K562 (cell line): ENCODE measurements around the gene PAN3.

Source experiments
- CTCF ChIP-seq, 3 experiments: IDR thresholded peaks in 2 of 3; conservative IDR thresholded peaks in 1 of 3; 2 replicates each; pipeline ENCODE4 v1.5.1; 2011 to 2012; ENCODE audit warnings: low read length in 3 of 3, mild to moderate bottlenecking in 3 of 3, control low read depth in 2 of 3, improper control_type of control experiment in 1 of 3, inconsistent platforms in 1 of 3, low read depth in 1 of 3, mixed read lengths in 1 of 3, moderate library complexity in 1 of 3; ENCODE audit not compliant: insufficient read depth in 2 of 3
- E2F5 ChIP-seq: sonication (generic); formaldehyde crosslinking; IDR thresholded peaks from 2 replicates; pipeline ENCODE4 v1.8.0; 2022; ENCODE audit warnings: mild to moderate bottlenecking, missing genetic modification reagents
- NR1H2 ChIP-seq: sonication (generic); formaldehyde crosslinking; IDR thresholded peaks from 2 replicates; pipeline ENCODE4 v1.4.0; 2020; ENCODE audit warnings: mild to moderate bottlenecking, missing genetic modification reagents
- NR2C1 ChIP-seq, 2 experiments: fragments of 450-650 bp; IDR thresholded peaks; 2 replicates each; pipeline ENCODE4 v1.6.1; 2017; ENCODE audit warnings: mild to moderate bottlenecking in 2 of 2, antibody characterized with exemption in 1 of 2, inconsistent platforms in 1 of 2, missing compliant biosample characterization in 1 of 2, missing genetic modification characterization in 1 of 2
- PRDM10 ChIP-seq: fragments of 450-650 bp; IDR thresholded peaks from 2 replicates; pipeline ENCODE4 v1.6.1; 2018; ENCODE audit not compliant: partially characterized antibody
- ZBTB2 ChIP-seq: fragments of 450-650 bp; IDR thresholded peaks from 2 replicates; pipeline ENCODE4 v1.6.1; 2016; ENCODE audit warnings: antibody characterized with exemption

- TF ChIP-seq NR2C1 (IDR thresholded peaks at IDR 0.05) = no peak
- no peak for TF ChIP-seq NR2C1 (tag; IDR thresholded peaks at IDR 0.05)
- no peak for TF ChIP-seq PRDM10
- TF ChIP-seq CTCF (IDR thresholded peaks at IDR 0.05 in 2 of 3, conservative IDR thresholded peaks at IDR 0.05 in 1 of 3; ENCODE audit: insufficient read depth in 2 of 3, low read depth in 1 of 3, low read length in 3 of 3) = no peak
- no peak for TF ChIP-seq ZBTB2
- no peak for TF ChIP-seq E2F5 (CRISPR knock-in tag)
- TF ChIP-seq NR1H2 (CRISPR knock-in tag) = no peak
Measured at GRCh38 chr13:28283600-28283999, 145.3 kb downstream of the PAN3 start.
